NOMO-1 (cell line): ENCODE measurements around the gene SINHCAF.

Source experiments
- DNase-seq, 2 experiments: peaks; one replicate each; lab custom pipeline; 2025; ENCODE audit not compliant: unreplicated experiment in 2 of 2; lab: John Stamatoyannopoulos, UW

SINHCAF gene

GRCh38 chr12:31339831-31340622, 14.1 kb upstream of the SINHCAF start:
- DNase-seq: no peak

GRCh38 chr12:31337952-31338351, 12.0 kb upstream of the SINHCAF start:
- no peak for DNase-seq

GRCh38 chr12:31331242-31331641, 5.3 kb upstream of the SINHCAF start:
- no peak for DNase-seq

- no peak for DNase-seq
These were observed 1.0 kb upstream of the SINHCAF start for GRCh38 chr12:31326736-31327659.

GRCh38 chr12:31325524-31325875, 450 bp downstream of the SINHCAF start:
- no peak for DNase-seq

GRCh38 chr12:31324845-31325523, 966 bp downstream of the SINHCAF start:
- peak; percentile 29 to 34 for DNase-seq

GRCh38 chr12:31324116-31324844, 1.7 kb downstream of the SINHCAF start:
- DNase-seq: peak; percentile 65 to 67

- DNase-seq: peak; percentile 65
These were observed 2.4 kb downstream of the SINHCAF start for GRCh38 chr12:31323391-31324115.

- no peak for DNase-seq
These were observed 3.1 kb downstream of the SINHCAF start for GRCh38 chr12:31322801-31323207.

- DNase-seq: no peak
These were observed 4.1 kb downstream of the SINHCAF start for GRCh38 chr12:31321897-31322228.

GRCh38 chr12:31321186-31321896, 4.6 kb downstream of the SINHCAF start:
- no peak for DNase-seq

GRCh38 chr12:31318657-31319269, 7.2 kb downstream of the SINHCAF start:
- DNase-seq: no peak

GRCh38 chr12:31317471-31318395, 8.2 kb downstream of the SINHCAF start:
- peak in 1 of 2 experiments; percentile 23 for DNase-seq

- DNase-seq: peak in 1 of 2 experiments; percentile 41
These were observed 9.1 kb downstream of the SINHCAF start for GRCh38 chr12:31316891-31317290.

- no peak for DNase-seq
These were observed 10.0 kb downstream of the SINHCAF start for GRCh38 chr12:31315784-31316465.

GRCh38 chr12:31315044-31315715, 10.8 kb downstream of the SINHCAF start:
- no peak for DNase-seq

GRCh38 chr12:31312431-31312830, 13.5 kb downstream of the SINHCAF start:
- no peak for DNase-seq
